WTC11 (cell line): ENCODE results near the gene NOXO1. TPM values are rescaled to one million over a fixed set of nuclear protein-coding genes. Genes with fewer than 3 reads are reported as not detected.

ENCODE experiments used
- ATF2 ChIP-seq: sonication (generic); formaldehyde crosslinking; IDR thresholded peaks from 2 replicates; pipeline ENCODE4 v1.8.1; 2022; ENCODE audit warnings: low read depth, missing genetic modification reagents, borderline replicate concordance
- ATF3 ChIP-seq: sonication (generic); formaldehyde crosslinking; conservative IDR thresholded peaks from 2 replicates; pipeline ENCODE4 v1.8.1; 2022; ENCODE audit warnings: mild to moderate bottlenecking, missing genetic modification reagents
- CTCF ChIP-seq: fragments of 200-600 bp; IDR thresholded peaks from 2 replicates; pipeline ENCODE4 v1.8.0; 2022; ENCODE audit warnings: antibody characterized with exemption
- EMX1 ChIP-seq: fragments of 250-450 bp; sonication (Bioruptor Pico); IDR thresholded peaks from 2 replicates; pipeline ENCODE4 v1.8.0; 2021; ENCODE audit warnings: mild to moderate bottlenecking
- FOXK1 ChIP-seq: sonication (generic); formaldehyde crosslinking; IDR thresholded peaks from 2 replicates; pipeline ENCODE4 v1.8.0; 2022; ENCODE audit warnings: mild to moderate bottlenecking, moderate library complexity, missing genetic modification reagents
- GABPB1 ChIP-seq: sonication (generic); formaldehyde crosslinking; IDR thresholded peaks from 2 replicates; pipeline ENCODE4 v1.8.1; 2023; ENCODE audit warnings: mild to moderate bottlenecking, missing genetic modification reagents
- GRHL2 ChIP-seq: fragments of 250-450 bp; sonication (Bioruptor Pico); IDR thresholded peaks from 2 replicates; pipeline ENCODE4 v1.8.0; 2022; ENCODE audit warnings: mild to moderate bottlenecking, moderate library complexity; ENCODE audit not compliant: insufficient replicate concordance, severe bottlenecking
- MXD4 ChIP-seq: fragments of 250-450 bp; sonication (Bioruptor Pico); IDR thresholded peaks from 2 replicates; pipeline ENCODE4 v1.8.0; 2021; ENCODE audit warnings: mild to moderate bottlenecking, moderate library complexity, borderline replicate concordance
- NFE2L1 ChIP-seq: sonication (generic); formaldehyde crosslinking; IDR thresholded peaks from 2 replicates; pipeline ENCODE4 v1.8.1; 2023; ENCODE audit warnings: missing genetic modification reagents
- NFYB ChIP-seq: sonication (generic); formaldehyde crosslinking; conservative IDR thresholded peaks from 2 replicates; pipeline ENCODE4 v1.8.0; 2022; ENCODE audit warnings: low read depth, missing genetic modification reagents
- NR2C2 ChIP-seq: sonication (generic); formaldehyde crosslinking; IDR thresholded peaks from 2 replicates; pipeline ENCODE4 v1.8.0; 2022; ENCODE audit warnings: mild to moderate bottlenecking, missing genetic modification reagents
- OVOL2 ChIP-seq: fragments of 250-450 bp; sonication (Bioruptor Pico); IDR thresholded peaks from 2 replicates; pipeline ENCODE4 v1.9.0; 2021; ENCODE audit warnings: mild to moderate bottlenecking, borderline replicate concordance
- RORB ChIP-seq: fragments of 250-450 bp; sonication (Bioruptor Pico); IDR thresholded peaks from 2 replicates; pipeline ENCODE4 v1.9.0; 2021; ENCODE audit warnings: mild to moderate bottlenecking
- USF1 ChIP-seq: sonication (generic); formaldehyde crosslinking; IDR thresholded peaks from 2 replicates; pipeline ENCODE4 v1.8.0; 2022; ENCODE audit warnings: mild to moderate bottlenecking, missing genetic modification reagents
- ZBTB43 ChIP-seq: sonication (generic); formaldehyde crosslinking; IDR thresholded peaks from 2 replicates; pipeline ENCODE4 v1.8.1; 2023; ENCODE audit warnings: mild to moderate bottlenecking, missing genetic modification reagents
- ZNF281 ChIP-seq: sonication (generic); formaldehyde crosslinking; IDR thresholded peaks from 2 replicates; pipeline ENCODE4 v1.8.0; 2023; ENCODE audit warnings: mild to moderate bottlenecking, missing genetic modification reagents
- ZNF425 ChIP-seq: fragments of 250-450 bp; sonication (Bioruptor Pico); conservative IDR thresholded peaks from 2 replicates; pipeline ENCODE4 v1.9.0; 2021; ENCODE audit warnings: mild to moderate bottlenecking
- ZNF532 ChIP-seq: fragments of 250-450 bp; sonication (Bioruptor Pico); IDR thresholded peaks from 2 replicates; pipeline ENCODE4 v1.9.0; 2021; ENCODE audit warnings: mild to moderate bottlenecking, borderline replicate concordance
- total RNA-seq: library from RNA; stranded (reverse); gene quantifications from 3 replicates; pipeline ENCODE4 v1.2.3, GENCODE V29; 2021

The NOXO1 gene
- total RNA-seq, 1 experiment from 2014 or later = 5.7 TPM

- TF ChIP-seq ZNF281 (CRISPR knock-in tag) (peak; percentile 51; the same call in 1 of the 2 replicates), ATF3 (CRISPR knock-in tag) (0 out of 2 replicates have a peak, but pooled peaks have one; percentile 58), CTCF (peak; percentile 98), ZNF425 (CRISPR knock-in tag) (no peak), ATF2 (no peak), OVOL2 (CRISPR knock-in tag) (no peak), ZBTB43 (CRISPR knock-in tag) (peak; percentile 95), GRHL2 (CRISPR knock-in tag) (no peak), NFE2L1 (CRISPR knock-in tag) (peak; percentile 94; the same call in 1 of the 2 replicates), MXD4 (CRISPR knock-in tag) (no peak), GABPB1 (CRISPR knock-in tag) (peak; percentile 61), NR2C2 (CRISPR knock-in tag) (peak; percentile 84), RORB (CRISPR knock-in tag) (no peak), USF1 (CRISPR knock-in tag) (peak; percentile 61; the same call in 1 of the 2 replicates), ZNF532 (CRISPR knock-in tag) (no peak), NFYB (CRISPR knock-in tag) (peak; percentile 43; the same call in 1 of the 2 replicates), EMX1 (CRISPR knock-in tag) (no peak), FOXK1 (peak; percentile 92)
These were observed 51.5 kb downstream of the NOXO1 start (continued) for GRCh38 chr16:1929578-1930337.
